Measurements from ENCODE around the gene CNOT3. TPM values are rescaled to one million over a fixed set of nuclear protein-coding genes. Genes with fewer than 3 reads are reported as not detected.
"Not testable (repeated sequence)": the region's sequence is repeated elsewhere in the genome, so short reads cannot be mapped to it uniquely, and the experiment has no call there.

The CNOT3 gene
- total RNA-seq, 1 experiment from 2014 or later: 76.7 TPM

DNA sequence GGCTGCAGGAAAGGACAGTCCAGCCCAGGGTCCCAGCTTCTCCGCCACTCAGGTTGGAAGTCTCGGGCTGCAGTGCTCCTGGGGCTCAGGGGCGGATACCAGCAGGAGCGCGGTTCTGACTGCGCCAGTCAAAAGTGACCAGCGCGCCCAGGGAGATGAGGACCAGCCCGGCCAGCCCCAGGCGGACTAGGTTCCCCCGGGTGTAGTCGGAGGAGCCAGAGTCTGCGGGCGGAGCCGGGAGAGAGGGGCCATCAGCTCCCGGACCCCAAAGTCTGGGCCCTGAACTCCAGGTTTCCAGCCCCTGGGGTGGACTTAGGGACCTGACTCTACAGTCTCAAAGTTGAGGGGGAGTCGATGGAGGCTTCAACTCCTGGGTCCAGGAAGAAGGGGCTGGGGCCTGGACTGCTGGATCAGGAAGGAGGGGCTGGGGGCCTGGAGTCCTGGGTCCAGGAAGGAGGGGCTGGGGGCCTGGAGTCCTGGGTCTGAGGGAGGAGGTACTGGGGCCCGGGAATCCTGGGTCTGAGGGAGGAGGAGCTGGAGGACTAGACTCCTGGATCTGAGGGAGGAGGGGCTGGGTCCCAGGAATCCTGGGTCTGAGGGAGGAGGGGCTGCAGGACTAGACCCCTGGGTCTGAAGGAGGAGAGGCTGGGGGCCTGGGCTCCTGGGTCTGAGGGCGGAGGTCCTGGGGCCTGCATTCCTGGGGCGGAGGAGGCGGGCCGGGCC lies 42.3 kb upstream of the CNOT3 start (continued):
- TF ChIP-seq POLR2AphosphoS5 (IDR thresholded peaks at IDR 0.05; ENCODE audit: low read depth, low read length): no peak
- TF ChIP-seq CBX3 (IDR thresholded peaks at IDR 0.05; ENCODE audit: low read depth): no peak
- TF ChIP-seq, protein P1, sequence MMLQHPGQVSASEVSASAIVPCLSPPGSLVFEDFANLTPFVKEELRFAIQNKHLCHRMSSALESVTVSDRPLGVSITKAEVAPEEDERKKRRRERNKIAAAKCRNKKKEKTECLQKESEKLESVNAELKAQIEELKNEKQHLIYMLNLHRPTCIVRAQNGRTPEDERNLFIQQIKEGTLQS (IDR thresholded peaks at IDR 0.05): no peak
- TF ChIP-seq EZH2 (IDR thresholded peaks at IDR 0.05): no peak
- no peak for TF ChIP-seq EGR1 (IDR thresholded peaks at IDR 0.05; ENCODE audit: low read depth)

DNA sequence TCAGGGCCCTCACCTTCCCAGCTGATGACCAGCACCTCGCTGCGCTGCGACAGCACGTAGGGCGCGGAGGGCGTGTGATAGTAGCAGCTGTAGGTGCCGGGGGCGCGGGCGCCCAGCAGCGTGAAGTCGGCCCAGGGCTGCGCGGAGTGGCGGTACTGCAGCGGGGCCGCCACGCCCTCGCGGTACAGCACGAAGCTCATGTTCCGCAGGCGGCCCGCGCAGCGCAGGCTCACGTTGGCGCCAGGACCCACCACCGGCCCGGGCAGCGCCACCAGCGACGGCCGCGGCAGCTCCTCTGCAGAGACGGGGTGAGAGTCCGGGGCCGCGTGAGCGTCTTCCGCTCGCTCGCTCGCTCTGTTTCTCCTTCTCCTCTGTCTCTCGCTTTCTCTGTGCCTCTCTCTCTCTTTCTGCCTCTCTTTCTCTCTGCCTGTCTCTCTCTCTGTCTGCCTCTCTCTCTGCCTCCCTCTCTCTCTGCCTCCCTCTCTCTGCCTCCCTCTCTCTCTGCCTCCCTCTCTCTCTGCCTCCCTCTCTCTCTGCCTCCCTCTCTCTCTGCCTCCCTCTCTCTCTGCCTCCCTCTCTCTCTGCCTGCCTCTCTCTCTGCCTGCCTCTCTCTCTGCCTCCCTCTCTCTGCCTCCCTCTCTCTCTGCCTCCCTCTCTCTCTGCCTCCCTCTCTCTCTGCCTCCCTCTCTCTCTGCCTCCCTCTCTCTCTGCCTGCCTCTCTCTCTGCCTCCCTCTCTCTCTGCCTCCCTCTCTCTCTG lies 41.5 kb upstream of the CNOT3 start:
- peak overlapping the region; percentile 33 to 51 for H3K4me3 ChIP-seq (replicated peaks in 1 of 2; ENCODE audit: low read depth in 1 of 2, low read length in 2 of 2)
- BruUV-seq (replicated peaks); DNase-seq (ENCODE audit: low read depth, low spot score); H3K9me3 ChIP-seq (ENCODE audit: control insufficient read depth in 1 of 2, insufficient read depth in 1 of 2, low read depth in 1 of 2, low read length in 2 of 2); H4K20me1 ChIP-seq (ENCODE audit: insufficient read depth); H3K9me2 ChIP-seq (ENCODE audit: insufficient read depth); H3K36me3 ChIP-seq (ENCODE audit: control insufficient read depth in 1 of 2, insufficient read depth in 2 of 2, low read length in 2 of 2); CTCF ChIA-PET; H3K79me2 ChIP-seq (ENCODE audit: insufficient read depth, low read length); H3K27me3 ChIP-seq (ENCODE audit: insufficient read depth, low read length): not testable (repeated sequence)
- peak overlapping the region; percentile 54 for H2AFZ ChIP-seq (ENCODE audit: low read depth, low read length, poor library complexity, severe bottlenecking)
- POLR2A ChIA-PET: interaction anchor here (1.5 kb wide), 1 partner anchor 19 kb away, joined by 4 read pairs; the partner anchor contains the start of genes PRPF31 and TFPT
- H3K27ac ChIP-seq (ENCODE audit: low read depth, low read length): peak overlapping the region; percentile 10; the same call in 1 of the 2 replicates
- H3K9ac ChIP-seq (ENCODE audit: low read length): peak overlapping the region; percentile 41
- RAD21 ChIA-PET (ENCODE audit: low non-redundant PET in 1 of 2, low total read pairs in 2 of 2, uncharacterized antibody in 2 of 2, unreplicated experiment in 2 of 2): interaction anchor here in 1 of 2 experiments (0.6 kb wide), 1 partner anchor 299 kb away, joined by 4 read pairs; no protein-coding TSS in a partner anchor
- peak; percentile 79 for ATAC-seq
- TF ChIP-seq, protein P2, sequence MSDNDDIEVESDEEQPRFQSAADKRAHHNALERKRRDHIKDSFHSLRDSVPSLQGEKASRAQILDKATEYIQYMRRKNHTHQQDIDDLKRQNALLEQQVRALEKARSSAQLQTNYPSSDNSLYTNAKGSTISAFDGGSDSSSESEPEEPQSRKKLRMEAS (IDR thresholded peaks at IDR 0.05): peak; percentile 90
- TF ChIP-seq POLR2AphosphoS5 (IDR thresholded peaks at IDR 0.05; ENCODE audit: low read depth, low read length) (0 out of 2 replicates have a peak, but pooled peaks have one; percentile 22), ZFX (IDR thresholded peaks at IDR 0.05) (peak; percentile 61; the same call in 1 of the 2 replicates), CBX3 (IDR thresholded peaks at IDR 0.05; ENCODE audit: low read depth) (peak; percentile 15; the same call in 1 of the 2 replicates)
- intact Hi-C loops (cut with micrococcal nuclease): loop anchor here (10.0 kb wide), 1 partner anchor 291 kb away; no protein-coding TSS in a partner anchor
- peak overlapping the region; percentile 80 for H3K4me2 ChIP-seq (ENCODE audit: low read length)
- peaks cover 7 to 20% of the 10 kb centered on the region in 2 experiments; a peak in 3 of 4 replicates for H3K4me1 ChIP-seq (ENCODE audit: control insufficient read depth in 1 of 2, insufficient read depth in 2 of 2, low read length in 2 of 2)
